ENCODE measurements around the gene PPP1R9B.

- peak; percentile 65 to 85 (median 78) for TF ChIP-seq CTCF (IDR thresholded peaks at IDR 0.05)
- no peak for TF ChIP-seq POLR2A (IDR thresholded peaks at IDR 0.05; ENCODE audit: low read depth)
- no peak for TF ChIP-seq EP300 (IDR thresholded peaks at IDR 0.05)
- peak; percentile 31 to 49 for TF ChIP-seq POLR2AphosphoS5 (IDR thresholded peaks at IDR 0.05)
These were observed 33.0 kb downstream of the PPP1R9B start for GRCh38 chr17:50117202-50118051.

Data from esophagus muscularis mucosa (tissue), 4 donors.